NCI-H748 treated with DMSO at 0.1 percent for 48 hours (cell line): ENCODE results near the gene BACH2.
A peak's percentile ranks its signal among the peaks of the same experiment; 100 is the strongest.
"Not testable (repeated sequence)": the region's sequence is repeated elsewhere in the genome, so short reads cannot be mapped to it uniquely, and the experiment has no call there.

Experiments
- DNase-seq: peaks from one replicate; lab custom pipeline; 2025; lab: John Stamatoyannopoulos, UW

BACH2 gene

DNA sequence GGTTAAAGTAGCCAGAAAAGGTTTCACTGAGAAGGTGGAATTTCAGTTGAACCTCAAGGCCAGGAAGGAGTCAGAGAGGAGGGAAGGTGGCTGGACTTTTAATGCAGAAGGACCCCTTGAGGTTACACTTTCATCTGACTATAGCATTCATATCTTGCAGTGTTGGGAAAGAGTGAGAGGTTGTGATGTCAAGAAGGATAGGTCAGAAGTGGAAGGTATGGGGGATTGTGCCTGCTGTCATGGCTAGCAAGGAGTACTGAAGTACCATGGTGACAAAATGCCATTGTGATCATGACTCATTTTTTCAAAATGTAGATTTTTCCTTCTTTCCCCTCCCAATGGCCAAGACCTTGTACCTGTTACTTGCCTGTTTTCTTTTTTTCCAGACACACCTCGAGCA lies 5.2 kb upstream of the BACH2 start:
- no peak for DNase-seq

DNA sequence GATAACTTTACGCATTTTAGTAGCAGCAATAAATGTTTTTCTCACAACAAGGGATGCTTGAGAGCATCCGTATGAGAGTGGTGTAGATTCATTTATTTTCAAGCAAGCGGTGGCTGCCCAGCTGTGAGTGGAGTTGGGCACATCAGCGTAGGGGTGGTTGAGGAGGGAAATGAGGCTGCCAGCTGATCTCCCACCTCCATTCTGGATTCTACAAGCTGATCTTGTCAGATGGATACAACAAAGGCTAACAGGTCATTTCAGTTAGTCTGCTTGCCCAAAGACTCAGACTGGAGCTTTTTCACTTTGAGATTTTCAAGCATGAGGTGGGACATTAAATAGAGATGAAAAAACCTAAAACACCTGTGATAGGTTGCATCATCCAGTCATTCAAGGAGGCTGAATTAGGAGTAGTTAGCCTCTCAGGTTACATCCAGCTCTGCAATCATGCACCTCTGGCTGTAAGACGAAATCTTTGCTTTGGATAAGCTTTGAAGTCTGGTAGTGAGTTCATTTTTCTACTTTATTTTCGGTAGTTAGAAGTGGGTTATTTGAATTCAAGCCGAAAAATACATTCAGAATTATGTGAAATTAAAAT lies 1.9 kb upstream of the BACH2 start:
- no peak for DNase-seq

DNA sequence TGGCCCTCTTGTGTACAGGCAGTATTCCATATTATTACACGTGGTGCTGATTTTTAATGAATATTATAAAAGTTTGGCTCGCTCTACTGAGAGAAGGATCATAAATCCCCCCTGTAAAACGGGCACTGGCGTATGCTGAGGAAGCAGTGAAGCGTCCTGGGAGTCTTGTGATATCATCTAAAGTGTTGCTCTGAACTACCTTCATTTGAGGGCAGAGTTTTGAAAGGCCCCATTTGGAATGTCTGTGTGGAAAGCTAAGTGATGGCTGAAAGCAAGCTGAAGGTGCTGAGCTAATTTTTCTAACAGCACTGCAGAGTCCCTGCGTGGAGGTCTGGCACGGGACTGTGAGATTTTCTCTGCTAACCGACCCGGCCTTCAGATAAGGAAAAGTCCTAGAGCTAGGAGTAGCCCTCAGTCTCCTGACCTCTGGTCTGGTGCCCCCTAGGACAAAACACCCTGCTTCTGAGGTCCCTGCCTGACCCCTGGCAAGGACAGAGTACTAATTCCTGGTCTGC lies 1.3 kb upstream of the BACH2 start:
- no peak for DNase-seq

DNA sequence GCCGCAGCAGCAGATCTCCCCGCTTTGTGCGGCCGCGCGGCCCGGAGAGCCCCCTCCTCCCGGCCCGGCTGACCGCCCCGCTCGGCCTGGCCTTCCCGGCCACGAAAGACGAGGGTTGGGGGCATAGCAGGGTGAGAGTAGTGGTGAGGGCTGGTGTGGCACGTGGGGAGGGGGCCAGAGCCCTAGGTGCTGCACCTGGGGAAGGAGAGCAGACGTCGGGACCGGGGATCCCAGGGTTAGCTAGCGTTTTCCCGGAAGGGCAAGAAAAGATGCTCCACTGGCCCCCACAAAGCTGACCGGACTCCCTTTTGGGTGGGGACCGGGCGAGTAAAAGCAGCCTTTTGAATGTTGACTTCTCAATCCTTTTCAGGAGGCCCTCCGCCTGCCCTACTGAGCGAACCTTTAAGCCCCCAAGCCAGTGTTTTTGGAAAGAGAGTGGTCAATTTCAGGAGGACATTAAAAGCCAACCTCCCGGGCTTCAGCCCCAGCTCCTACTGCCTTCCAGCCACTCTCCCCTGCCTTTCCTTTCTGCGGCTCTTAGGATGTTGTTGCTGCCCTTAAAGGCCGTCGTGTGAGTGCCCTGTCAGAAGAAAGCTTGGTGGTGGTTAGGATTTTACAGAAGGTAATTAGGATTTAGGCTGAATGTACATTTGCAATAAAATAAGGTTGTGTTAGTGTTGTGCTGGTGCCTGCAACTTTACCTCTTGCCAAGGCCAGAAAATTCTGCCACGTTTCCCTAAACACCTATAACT lies 648 bp upstream of the BACH2 start:
- no peak for DNase-seq

DNA sequence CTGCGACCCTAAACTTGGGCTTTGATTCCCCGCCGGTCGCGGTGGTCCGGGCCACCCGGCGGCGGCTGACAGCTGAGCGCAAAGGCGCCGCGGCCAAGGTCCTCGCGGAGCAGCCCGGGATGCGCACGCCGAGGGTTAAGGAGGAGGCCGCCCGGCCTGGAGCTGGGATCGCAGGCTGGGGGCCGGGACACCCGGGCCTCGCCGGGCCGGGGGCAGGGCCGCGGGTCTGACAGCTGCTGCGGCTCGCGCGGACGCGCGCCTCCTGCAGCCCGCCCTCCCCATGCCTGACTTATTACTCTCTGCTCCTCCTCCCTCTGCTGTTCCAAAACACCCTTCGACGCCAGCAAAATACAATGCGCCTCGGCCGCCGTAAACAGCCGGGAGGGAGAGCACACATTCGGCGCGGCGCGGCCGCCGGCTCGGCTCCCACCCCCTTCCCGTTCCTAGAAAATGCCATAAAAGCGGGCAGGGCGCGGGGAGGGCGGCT lies 746 bp downstream of the BACH2 start:
- peak; percentile 24 for DNase-seq

DNA sequence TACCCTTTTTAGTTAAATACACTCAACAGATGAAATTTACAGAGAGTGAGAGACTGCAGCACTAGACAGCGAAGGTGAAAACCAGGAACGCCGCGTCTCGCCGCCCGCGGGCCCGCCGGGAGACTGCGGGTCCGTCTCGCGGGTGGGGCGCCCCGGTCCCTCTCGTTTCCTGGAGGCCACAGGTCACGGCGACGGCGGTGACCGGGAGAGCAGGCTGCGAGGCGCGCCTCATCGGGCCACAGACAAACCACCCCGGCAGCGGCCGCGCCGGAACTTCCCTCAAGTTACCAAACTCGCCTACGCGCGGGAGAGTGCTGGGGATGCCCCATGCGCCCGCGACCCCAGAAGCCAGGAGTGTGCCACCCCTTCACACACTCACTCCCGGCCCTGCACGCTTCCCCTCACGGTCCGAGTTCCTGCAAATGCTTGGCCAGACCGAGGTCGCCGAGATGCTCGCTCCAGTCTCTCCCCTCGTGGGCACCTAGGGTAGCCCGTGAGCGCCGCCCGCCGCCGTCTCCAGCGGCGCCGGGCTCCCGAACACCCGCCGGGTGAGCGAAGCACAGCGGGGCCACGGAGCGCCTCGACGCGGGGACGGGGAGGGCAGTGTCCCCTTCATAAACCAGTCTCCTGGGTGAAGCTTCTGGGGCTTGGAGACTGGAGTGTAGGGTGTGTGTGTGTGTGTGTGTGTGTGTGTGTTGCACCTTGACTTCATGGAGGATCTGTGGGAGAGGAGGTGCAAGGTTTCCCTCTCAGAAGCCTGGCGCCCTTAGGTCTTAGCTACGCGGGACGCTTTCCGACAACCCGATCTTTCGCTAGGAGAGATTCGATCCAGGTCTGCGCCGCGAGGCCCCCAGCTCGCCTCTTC lies 1.4 kb downstream of the BACH2 start:
- DNase-seq, result no peak

DNA sequence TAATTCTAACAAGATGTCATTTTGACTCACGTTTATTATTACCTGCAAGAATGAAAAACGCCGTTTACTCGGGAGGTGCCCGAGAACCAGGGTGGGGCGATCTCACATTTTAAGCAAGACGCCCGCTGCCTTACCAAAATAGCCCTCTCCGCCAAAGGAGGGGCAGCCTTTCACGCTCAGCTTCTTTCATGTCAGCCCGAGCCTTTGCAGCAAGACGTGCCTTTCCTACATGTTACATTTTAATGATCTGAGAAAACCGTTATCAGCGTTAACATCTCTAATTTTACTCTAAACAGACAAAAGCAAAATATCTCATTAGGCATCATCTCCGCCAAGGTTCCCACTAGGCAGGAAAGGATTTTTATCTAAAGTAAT lies 2.0 kb downstream of the BACH2 start:
- no peak for DNase-seq

DNA sequence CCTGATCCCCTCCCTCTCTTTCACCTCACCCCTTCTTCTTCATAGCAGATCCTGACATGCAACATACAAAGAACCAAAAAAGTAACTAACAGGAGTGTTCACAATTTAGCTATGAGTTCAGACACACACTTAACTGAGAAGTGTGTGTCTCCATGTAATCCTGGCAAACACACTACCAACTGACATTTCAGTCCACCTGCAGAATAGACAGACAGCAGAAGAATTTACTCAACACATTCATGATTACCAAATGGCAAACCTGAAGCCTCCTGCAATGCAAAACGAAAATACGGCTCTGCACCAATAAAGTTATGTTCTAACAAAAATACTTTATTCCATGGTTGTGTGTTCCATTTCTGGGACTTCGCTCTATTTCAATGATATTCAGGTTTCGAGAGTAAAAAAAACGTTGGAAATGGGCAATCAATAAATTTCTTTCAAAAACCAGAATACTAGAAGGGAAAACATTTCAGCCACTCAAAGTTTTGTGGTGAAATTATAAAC lies 2.6 kb downstream of the BACH2 start:
- no peak for DNase-seq

DNA sequence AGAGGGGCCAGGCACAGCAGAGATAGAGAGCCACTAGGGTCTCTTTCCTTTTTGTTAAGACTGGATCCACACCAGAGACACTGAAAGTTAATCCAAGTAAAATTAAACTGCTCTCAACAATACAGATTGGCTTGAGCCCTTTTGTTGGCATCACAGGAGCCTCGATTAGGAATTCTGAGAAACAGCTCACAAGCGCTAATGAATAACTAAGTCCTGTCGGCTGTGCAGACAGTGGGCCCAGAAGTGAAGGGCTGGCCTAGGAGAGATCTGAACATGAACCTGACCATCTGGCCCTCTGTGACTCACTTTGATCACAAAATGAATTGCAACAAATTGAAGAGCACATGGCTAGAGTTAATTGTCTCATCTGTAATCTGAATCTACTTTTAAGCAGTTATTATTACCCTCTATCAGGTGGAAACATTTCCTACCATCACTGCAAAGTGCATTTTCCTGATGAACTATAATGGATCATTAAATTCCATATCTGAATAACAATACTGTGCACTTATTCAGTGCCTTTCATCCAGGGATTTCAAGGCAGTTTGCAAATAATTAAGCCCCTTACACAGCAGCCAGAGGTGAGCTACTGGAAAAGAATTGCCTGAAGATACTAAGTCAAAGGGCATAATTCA lies 3.2 kb downstream of the BACH2 start:
- DNase-seq, result no peak

DNA sequence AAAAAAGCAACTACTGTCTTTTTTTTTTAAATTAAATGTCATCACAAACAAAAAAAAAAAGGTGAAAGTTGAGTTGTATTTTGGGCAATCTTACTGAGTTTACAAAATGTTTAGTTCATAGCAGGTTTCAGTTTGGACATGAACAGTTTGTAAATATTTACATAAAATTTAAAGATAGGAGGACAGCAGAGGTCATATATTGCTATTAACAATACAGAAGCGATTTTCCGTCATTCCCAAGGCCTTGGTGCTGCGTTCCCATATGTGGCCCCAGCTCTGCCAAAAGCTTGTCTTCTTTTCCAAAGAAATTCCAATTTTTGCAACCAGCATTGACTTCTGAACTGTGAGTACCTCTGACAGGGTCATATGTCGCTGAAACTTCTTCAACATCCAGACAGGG lies 5.1 kb downstream of the BACH2 start:
- no peak for DNase-seq

DNA sequence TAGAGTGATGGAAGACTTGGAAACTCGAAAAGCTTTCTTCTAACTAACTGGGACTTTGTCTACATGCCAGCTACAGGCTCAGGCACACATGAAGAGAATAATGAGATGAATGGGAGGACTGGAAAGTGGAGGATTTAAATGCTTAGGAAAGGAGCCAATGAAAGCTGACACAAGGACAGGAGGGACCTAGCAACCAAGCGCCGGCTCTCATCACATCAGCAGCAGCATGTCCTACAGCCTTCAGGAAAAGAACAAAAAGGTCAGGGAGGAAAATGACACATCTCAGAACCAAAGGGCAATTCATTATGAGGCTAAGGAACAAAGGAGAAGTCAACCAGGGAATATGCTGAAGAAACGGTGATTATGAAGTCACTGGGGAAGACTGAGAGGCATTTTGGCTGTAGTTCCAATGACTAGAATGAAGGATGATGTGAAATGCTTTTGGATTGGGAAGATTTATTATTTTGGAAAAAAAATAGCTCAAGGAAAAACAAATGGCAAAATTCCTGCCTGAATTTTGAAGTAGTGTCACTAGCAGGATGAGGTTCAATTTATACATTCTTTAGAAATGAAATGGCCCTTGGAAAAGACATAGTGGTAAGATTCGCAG lies 5.7 kb downstream of the BACH2 start:
- DNase-seq, result no peak

DNA sequence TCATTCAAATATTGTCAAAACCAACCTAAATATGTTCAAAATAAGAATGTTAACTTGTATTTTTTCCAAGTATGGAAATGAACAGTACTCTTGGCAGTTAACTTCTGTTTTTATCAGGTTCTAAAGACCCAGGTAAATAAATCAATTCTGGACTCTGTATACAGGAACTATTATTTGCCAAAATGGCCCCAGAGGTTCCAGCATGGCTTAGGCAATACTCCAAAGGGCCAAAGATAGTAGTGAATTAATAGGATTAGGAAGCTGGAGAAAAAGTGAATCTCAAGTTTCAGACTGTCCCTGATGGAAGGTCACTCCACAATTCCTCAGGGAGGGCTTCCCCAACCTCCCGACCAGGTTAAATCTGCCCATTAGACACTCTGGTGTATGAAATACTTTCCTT lies 6.7 kb downstream of the BACH2 start:
- no peak for DNase-seq

DNA sequence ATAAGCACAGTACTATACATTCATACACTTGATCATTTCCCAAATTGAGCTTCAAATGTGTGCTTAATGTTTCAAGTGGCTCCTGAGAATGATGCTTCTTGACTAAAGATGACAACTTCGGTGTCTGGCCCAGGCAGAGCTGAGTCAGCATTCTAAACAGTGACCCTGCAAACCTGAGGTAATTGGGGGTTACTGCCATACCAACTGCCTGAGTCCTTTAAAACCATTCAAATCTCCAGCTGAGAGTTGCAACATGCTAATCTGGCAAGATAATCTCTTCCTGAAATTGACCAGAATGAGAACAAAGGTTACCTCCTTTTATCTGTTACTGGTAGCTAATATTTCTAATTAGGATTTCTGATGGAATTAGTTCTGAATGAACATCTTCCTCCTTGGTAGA lies 8.2 kb downstream of the BACH2 start:
- no peak for DNase-seq

DNA sequence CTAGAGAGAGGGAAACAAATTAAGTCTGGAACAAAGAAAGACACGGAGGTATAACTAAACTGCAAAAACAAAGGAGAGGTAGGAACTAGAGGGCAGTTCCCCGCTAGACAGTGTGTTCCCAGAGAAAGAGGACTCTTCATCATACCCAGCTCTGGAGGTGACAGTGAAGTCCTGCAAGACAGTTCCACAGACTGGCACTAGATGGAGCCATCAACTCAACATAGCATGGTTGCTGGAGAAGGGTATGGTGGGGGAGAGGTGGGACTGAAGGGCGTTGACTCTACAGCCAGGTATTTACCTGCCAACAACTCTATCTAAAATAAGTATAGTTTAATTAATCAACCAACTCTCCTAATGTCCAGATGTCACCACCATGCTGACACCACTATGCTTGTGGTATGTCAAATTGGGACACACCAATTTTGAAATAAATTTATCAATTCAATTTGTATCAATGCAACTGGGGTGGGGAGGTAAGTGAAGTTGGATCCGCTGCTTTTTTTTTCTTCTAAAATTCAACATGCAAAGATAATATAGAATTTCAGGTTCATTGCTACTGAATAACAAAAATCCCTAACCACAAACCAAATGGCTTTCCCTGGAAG lies 9.7 kb downstream of the BACH2 start:
- peak; percentile 31 for DNase-seq

DNA sequence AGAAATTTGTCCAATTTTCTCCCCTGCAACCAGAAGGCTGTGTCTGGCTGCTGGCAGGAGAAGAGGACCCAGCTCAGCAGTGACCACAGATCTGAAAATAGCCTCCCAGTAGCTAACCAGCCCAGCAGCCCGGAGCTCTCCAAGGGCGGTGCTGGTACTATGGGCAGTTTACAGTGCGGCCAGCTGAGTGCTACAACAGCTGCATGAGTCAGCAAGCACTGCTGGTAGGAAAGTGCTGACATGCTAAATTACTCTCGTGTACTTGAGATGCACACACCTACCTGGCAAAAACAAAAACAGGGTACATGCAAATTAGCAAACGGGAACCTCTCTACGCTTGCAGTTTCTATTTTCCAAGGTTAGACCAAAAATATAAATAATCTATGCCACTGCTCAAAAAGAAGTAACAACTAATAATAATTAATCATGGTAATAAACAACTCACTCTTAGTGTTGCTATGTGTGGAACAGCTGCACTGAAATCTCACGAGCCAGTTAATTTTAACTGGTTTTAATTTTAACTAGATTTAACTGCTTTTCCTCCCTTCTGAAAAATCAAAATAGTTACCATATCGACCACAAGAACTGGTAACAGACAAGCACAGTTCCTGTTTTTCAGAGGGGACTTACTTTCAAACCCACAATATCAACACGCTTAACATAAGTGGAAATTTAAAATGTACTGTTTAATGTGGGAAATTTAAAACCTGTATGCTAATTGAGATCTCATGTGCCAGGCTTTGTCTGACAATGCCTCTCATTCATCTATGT lies 10.8 kb downstream of the BACH2 start:
- no peak for DNase-seq

DNA sequence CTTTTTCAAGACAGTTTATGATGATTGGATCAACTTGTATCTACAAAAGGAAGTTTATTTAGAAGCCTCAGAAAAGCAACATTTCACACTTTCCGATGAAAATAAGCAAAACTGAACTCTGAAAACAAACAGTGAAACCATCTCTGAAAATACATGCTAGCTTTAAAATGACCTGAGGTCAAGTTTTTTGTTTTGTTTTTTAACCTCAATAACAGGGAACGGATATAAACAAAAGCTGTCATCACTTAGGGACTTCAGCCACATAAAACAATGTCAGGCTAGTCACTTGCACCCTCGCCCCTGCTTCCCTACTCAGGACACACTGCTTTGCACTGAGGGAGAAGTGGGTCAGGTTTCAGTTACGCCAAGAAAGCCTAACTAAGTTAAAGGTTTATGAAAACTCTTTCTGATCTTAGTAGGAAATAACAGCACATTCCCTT lies 11.6 kb downstream of the BACH2 start:
- DNase-seq, result no peak

DNA sequence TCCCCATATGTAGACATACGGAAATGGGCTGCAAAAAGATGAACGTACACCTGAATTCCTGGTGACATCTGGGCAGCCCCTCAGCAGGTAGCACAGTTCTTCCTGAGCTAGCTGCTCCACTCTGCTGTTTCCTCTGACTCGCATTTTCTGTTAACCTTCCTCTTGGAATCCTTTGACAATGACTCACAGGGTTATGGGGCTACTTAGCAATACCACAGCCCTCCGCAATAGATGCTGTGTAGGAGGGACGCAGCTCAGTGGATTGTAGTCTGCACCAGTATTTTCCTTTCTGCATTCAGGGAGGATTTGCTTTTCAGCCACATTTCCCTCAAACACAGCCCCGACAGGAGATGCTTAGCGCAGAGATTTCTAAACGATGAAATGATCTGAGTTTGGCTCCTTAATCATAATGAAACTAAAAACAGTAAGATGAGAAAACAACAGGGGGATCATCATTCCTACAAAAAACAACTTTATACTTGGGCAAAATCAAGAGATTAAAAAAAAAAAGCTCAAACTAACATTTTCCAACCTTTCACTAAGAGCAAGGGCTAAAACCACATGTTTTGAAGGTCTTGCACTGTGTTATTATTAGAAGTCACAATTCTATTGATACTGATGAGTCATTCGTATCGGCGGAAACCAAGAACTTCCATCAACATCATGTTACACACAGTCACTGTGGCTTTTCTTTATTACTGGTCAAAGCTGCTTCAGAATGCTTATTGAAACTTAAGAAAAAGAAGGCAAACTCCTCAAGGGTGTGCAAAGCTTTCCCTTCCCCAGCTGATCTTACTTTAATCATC lies 12.2 kb downstream of the BACH2 start:
- DNase-seq, result no peak

DNA sequence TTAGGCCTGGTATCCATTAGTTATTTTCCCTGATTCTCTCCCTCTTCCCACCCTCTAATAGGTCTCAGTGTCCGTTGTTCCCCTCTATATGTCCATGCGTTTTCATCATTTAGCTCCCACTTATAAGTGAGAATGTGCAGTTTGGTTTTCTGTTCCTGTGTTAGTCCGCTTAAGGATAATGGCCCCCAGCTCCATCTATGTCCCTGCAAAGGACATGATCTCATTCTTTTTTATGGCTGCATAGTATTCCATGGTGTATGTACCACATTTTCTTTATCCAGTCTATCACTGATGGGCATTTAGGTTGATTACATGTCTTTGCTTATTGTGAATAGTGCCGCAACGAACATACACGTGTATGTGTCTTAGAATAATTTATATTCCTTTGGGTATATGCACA lies 14.4 kb downstream of the BACH2 start:
- not testable (repeated sequence) for DNase-seq

DNA sequence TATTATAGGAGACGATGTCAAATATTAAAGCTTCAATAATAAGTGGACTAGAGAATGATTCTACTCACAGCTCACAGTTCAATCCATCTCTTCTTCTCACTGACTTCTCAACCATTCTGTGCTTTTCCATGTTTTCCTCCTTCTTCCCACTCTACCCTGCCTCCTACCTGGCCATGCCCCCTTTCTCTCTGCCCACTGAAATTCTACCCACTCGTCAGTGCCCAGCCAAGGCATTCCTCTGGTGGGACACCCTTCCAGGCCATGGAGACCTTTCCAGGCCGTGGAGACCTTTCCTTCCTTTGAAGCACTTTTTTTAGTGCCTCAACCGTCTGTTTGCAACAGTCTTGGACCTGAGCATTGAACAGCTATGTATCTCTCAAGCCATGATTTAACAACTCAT lies 18.5 kb downstream of the BACH2 start:
- DNase-seq, result no peak
